GM12878 (cell line): ENCODE measurements around the gene EBF3. TPM values are rescaled to one million over a fixed set of nuclear protein-coding genes. Genes with fewer than 3 reads are reported as not detected.

Experiments used
- ATAC-seq: fragments of 200-7000 bp; cut with Tn5 transposase; 3 replicates; pipeline ENCODE4 v1.9.1; 2020; ENCODE audit warnings: mild to moderate bottlenecking, moderate library complexity
- BruUV-seq: library from RNA; stranded (reverse); fragments of 400-500 nt; replicated peaks from 2 replicates; lab custom pipeline; 2021; lab: Mats Ljungman, UMichigan
- CTCF ChIA-PET: fragments of 300-600 bp; sonication (Branson Sonifier 250); formaldehyde crosslinking; extraction: SDS; loops from one replicate; lab custom pipeline; 2021; ENCODE audit warnings: inconsistent platforms; lab: Yijun Ruan, JAX
- POLR2A ChIA-PET: fragments of 350-600 bp; formaldehyde crosslinking; extraction: SDS; loops from one replicate; lab custom pipeline; 2021; ENCODE audit warnings: inconsistent platforms; lab: Charles Lee
- RAD21 ChIA-PET: fragments of 300-600 bp; sonication (Branson Sonifier 250); formaldehyde crosslinking; loops from one replicate; lab custom pipeline; 2023; ENCODE audit warnings: antibody characterized with exemption; ENCODE audit not compliant: unreplicated experiment; lab: Charles Lee
- SMC1A ChIA-PET: fragments of 300-600 bp; sonication (Branson Sonifier 250); formaldehyde crosslinking; loops from one replicate; lab custom pipeline; 2023; ENCODE audit not compliant: unreplicated experiment, uncharacterized antibody; lab: Charles Lee
- DNase-seq: peaks from one replicate; pipeline ENCODE4 v3.0.0-alpha.2; 2011; ENCODE audit warnings: low read depth, low spot score
- FAIRE-seq: peaks from 3 replicates; lab custom pipeline; 2011; peaks lifted over from hg19 to GRCh38; lab: Jason Lieb, UNC
- H2AFZ ChIP-seq: 2 replicates; pipeline ENCODE4 v1.6.0; 2011; ENCODE audit warnings: low read depth, low read length, control low read depth; ENCODE audit not compliant: control insufficient read depth
- H3K27ac ChIP-seq: 2 replicates; pipeline ENCODE4 v1.5.1; 2011; ENCODE audit warnings: control low read depth; ENCODE audit not compliant: control insufficient read depth, insufficient read depth
- H3K27me3 ChIP-seq, 2 experiments: replicated peaks in 1 of 2; 2 replicates each; pipeline versions ENCODE4 v1.6.0 to v1.6.1; 2011; ENCODE audit warnings: low read length in 1 of 2; ENCODE audit not compliant: control insufficient read depth in 2 of 2, insufficient read depth in 2 of 2
- H3K36me3 ChIP-seq, 2 experiments: 2 replicates each; pipeline ENCODE4 v1.5.1; 2011; ENCODE audit warnings: low read length in 1 of 2; ENCODE audit not compliant: control insufficient read depth in 2 of 2, insufficient read depth in 2 of 2
- H3K4me1 ChIP-seq: 2 replicates; pipeline ENCODE4 v1.6.1; 2011; ENCODE audit warnings: mild to moderate bottlenecking, low read length, moderate library complexity, mixed read lengths; ENCODE audit not compliant: control insufficient read depth, insufficient read depth
- H3K4me2 ChIP-seq: 2 replicates; pipeline ENCODE4 v1.6.0; 2011; ENCODE audit warnings: control low read depth; ENCODE audit not compliant: control insufficient read depth, insufficient read depth
- H3K4me3 ChIP-seq: fragments of 200-600 bp; sonication (generic); 2 replicates; pipeline ENCODE4 v1.5.1; 2016
- H3K79me2 ChIP-seq: 2 replicates; pipeline ENCODE4 v1.6.0; 2011; ENCODE audit warnings: low read length; ENCODE audit not compliant: control insufficient read depth, insufficient read depth
- H3K9ac ChIP-seq: 2 replicates; pipeline ENCODE4 v1.8.0; 2011; ENCODE audit warnings: low read length, control low read depth, mixed read lengths; ENCODE audit not compliant: control insufficient read depth, insufficient read depth
- H3K9me3 ChIP-seq: replicated peaks from 3 replicates; pipeline ENCODE4 v1.5.1; 2011; ENCODE audit warnings: mild to moderate bottlenecking, low read length; ENCODE audit not compliant: control insufficient read depth, insufficient read depth
- H4K20me1 ChIP-seq: 2 replicates; pipeline ENCODE4 v1.6.0; 2011; ENCODE audit not compliant: control insufficient read depth, insufficient read depth
- BHLHE40 ChIP-seq, 2 experiments: fragments of 450-650 bp in 1 of 2; IDR thresholded peaks; 2 replicates each; pipeline ENCODE4 v1.6.1; 2011 to 2017; ENCODE audit warnings: low read depth in 2 of 2, borderline replicate concordance in 1 of 2, improper control_type of control experiment in 1 of 2, low read length in 1 of 2, mild to moderate bottlenecking in 1 of 2
- SIX5 ChIP-seq: IDR thresholded peaks from 2 replicates; pipeline ENCODE4 v1.6.1; 2011; ENCODE audit warnings: mild to moderate bottlenecking, low read depth, low read length, moderate library complexity; ENCODE audit not compliant: severe bottlenecking
- WGBS: methylation state at CpG from one replicate; pipeline ENCODE4 v1.1.6; 2016; ENCODE audit warnings: low lambda C conversion rate; ENCODE audit not compliant: insufficient replicate concordance, insufficient coverage; ENCODE audit errors: missing lambda C conversion rate; 5-methylcytosine and 5-hydroxymethylcytosine counted together
- in situ Hi-C: fragments of 300-500 bp; cut with MboI; formaldehyde crosslinking; loops from 9 replicates; pipeline ENCODE4 v1.14.3; 2018; ENCODE audit warnings: mixed read lengths
- intact Hi-C: fragments of 100-400 bp; cut with micrococcal nuclease; formaldehyde crosslinking; loops from one replicate; pipeline ENCODE4 v1.14.2; 2022; ENCODE audit not compliant: unreplicated experiment
- polyA plus RNA-seq, 11 experiments: library from polyadenylated mRNA; depleted of rRNA in 4 of 11; unstranded in 6 of 11; stranded (reverse) in 5 of 11; fragments of >200 nt; fragmentation: Nextera tagmentation in 4 of 11; fragmentation: Illumina TruSeq in 1 of 11; extraction: Ambion mirVana in 4 of 11; extraction: Trizol in 1 of 11; gene quantifications; 1 replicate in 1 of 11; 2 replicates in 10 of 11; pipeline versions ENCODE4 v1.2.1 to v1.2.3, GENCODE V29; 2011 to 2016; ENCODE audit warnings: inconsistent platforms in 2 of 11, missing spikeins in 2 of 11, low read depth in 1 of 11
- total RNA-seq, 4 experiments: library from RNA; depleted of rRNA in 3 of 4; stranded (reverse); fragments of >200 nt in 3 of 4; fragmentation: Illumina TruSeq in 1 of 4; extraction: Trizol in 1 of 4; gene quantifications; 2 replicates each; pipeline versions ENCODE4 v1.2.1 to v1.2.3, GENCODE V29; 2013 to 2021
- TF ChIP-seq, protein P1 (sequence below): IDR thresholded peaks from 2 replicates; pipeline ENCODE4 v1.6.1; 2012; ENCODE audit warnings: low read depth, low read length, improper control_type of control experiment
- TF ChIP-seq, protein P2 (sequence below): fragments of 450-650 bp; IDR thresholded peaks from 2 replicates; pipeline ENCODE4 v1.6.1; 2016; ENCODE audit warnings: mild to moderate bottlenecking, moderate library complexity, borderline replicate concordance

EBF3 gene
- total and polyA plus RNA-seq, 10 of the 15 experiments (the other 5 are each of a cell fraction or from before 2014, with no cell fraction given) = not detected

GRCh38 chr10:129855836-129856563 lies 108.1 kb downstream of the EBF3 start:
- 16% methylated on average over 7 of the region's 7 CpGs for WGBS
- Histone ChIP-seq H3K4me1 (no peaks in the 10 kb centered on the region), H3K4me3 (no peak overlapping the region), H3K27me3 (no peaks in the 10 kb centered on the region), H2AFZ (no peak overlapping the region), H3K9ac (no peak overlapping the region), H3K4me2 (no peak overlapping the region), H3K79me2 (no peaks in the 10 kb centered on the region), H3K27ac (no peak overlapping the region), H3K9me3 (no peaks in the 10 kb centered on the region), H3K36me3 (no peaks in the 10 kb centered on the region), H4K20me1 (no peaks in the 10 kb centered on the region)
- ChIA-PET SMC1A (no interaction called here), POLR2A (no interaction called here), CTCF (no interaction called here), RAD21 (no interaction called here)
- DNase-seq = no peak
- TF ChIP-seq, protein P1, sequence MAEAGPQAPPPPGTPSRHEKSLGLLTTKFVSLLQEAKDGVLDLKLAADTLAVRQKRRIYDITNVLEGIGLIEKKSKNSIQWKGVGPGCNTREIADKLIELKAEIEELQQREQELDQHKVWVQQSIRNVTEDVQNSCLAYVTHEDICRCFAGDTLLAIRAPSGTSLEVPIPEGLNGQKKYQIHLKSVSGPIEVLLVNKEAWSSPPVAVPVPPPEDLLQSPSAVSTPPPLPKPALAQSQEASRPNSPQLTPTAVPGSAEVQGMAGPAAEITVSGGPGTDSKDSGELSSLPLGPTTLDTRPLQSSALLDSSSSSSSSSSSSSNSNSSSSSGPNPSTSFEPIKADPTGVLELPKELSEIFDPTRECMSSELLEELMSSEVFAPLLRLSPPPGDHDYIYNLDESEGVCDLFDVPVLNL = no peak
- no peak for TF ChIP-seq SIX5
- TF ChIP-seq BHLHE40 (IDR thresholded peaks at IDR 0.05; ENCODE audit: borderline replicate concordance in 1 of 2, low read depth in 2 of 2, low read length in 1 of 2) = no peak
- TF ChIP-seq, protein P2, sequence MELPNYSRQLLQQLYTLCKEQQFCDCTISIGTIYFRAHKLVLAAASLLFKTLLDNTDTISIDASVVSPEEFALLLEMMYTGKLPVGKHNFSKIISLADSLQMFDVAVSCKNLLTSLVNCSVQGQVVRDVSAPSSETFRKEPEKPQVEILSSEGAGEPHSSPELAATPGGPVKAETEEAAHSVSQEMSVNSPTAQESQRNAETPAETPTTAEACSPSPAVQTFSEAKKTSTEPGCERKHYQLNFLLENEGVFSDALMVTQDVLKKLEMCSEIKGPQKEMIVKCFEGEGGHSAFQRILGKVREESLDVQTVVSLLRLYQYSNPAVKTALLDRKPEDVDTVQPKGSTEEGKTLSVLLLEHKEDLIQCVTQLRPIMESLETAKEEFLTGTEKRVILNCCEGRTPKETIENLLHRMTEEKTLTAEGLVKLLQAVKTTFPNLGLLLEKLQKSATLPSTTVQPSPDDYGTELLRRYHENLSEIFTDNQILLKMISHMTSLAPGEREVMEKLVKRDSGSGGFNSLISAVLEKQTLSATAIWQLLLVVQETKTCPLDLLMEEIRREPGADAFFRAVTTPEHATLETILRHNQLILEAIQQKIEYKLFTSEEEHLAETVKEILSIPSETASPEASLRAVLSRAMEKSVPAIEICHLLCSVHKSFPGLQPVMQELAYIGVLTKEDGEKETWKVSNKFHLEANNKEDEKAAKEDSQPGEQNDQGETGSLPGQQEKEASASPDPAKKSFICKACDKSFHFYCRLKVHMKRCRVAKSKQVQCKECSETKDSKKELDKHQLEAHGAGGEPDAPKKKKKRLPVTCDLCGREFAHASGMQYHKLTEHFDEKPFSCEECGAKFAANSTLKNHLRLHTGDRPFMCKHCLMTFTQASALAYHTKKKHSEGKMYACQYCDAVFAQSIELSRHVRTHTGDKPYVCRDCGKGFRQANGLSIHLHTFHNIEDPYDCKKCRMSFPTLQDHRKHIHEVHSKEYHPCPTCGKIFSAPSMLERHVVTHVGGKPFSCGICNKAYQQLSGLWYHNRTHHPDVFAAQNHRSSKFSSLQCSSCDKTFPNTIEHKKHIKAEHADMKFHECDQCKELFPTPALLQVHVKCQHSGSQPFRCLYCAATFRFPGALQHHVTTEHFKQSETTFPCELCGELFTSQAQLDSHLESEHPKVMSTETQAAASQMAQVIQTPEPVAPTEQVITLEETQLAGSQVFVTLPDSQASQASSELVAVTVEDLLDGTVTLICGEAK = no peak
- intact Hi-C loops = no loop called here
- in situ Hi-C loops = no loop called here
- no TSS peak for BruUV-seq
- no peak for ATAC-seq
- no peak for FAIRE-seq
